HG03432 (cell line): ENCODE results near the gene CADM1.

ENCODE experiments used
- ATAC-seq: cut with Tn5 transposase; IDR thresholded peaks from one replicate; pipeline ENCODE4 v1.9.1; 2021; ENCODE audit warnings: mild to moderate bottlenecking, moderate library complexity; ENCODE audit not compliant: unreplicated experiment

The CADM1 gene

GRCh38 chr11:115452241-115452640 lies 52.0 kb downstream of the CADM1 start:
- no peak for ATAC-seq

DNA sequence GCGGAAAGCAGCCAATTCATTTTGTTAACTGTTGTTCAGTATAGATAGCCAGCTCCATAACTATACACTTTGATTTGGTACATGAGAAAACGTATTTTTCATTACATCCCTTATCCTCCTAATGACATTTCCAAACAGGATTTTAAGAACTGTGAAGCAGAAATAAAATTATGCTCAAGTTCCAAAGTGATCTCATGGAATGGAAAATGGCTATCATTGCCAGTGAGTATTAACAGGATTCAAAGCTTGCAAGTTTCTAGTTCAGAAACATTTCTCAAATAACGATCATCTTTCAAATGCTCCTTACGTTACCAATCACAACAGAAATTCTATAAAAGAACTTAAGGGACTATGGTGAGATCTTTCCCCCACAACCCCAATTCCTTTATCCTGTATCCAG lies 53.7 kb downstream of the CADM1 start:
- no peak for ATAC-seq

- ATAC-seq, result no peak
Observed at GRCh38 chr11:115447273-115447864, 56.8 kb downstream of the CADM1 start.

DNA sequence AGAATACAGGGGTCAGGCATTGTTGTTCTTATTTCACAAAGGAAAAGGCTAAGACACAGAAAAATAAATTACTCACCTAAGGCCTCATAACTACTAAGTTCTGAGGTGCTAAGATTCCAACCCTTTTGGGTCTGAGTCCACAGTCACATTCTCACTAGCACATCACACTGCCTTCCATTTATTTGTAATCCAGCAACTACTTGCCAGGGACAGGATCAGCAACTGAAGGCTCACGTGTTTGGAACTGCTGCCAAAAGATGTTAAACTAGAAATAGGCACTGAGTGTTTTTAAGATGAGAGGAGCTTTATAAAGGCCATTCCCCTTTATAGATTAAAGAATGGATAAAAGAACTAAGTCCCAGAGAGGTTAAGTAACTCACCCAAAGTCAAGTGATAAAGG lies 58.0 kb downstream of the CADM1 start:
- no peak for ATAC-seq

DNA sequence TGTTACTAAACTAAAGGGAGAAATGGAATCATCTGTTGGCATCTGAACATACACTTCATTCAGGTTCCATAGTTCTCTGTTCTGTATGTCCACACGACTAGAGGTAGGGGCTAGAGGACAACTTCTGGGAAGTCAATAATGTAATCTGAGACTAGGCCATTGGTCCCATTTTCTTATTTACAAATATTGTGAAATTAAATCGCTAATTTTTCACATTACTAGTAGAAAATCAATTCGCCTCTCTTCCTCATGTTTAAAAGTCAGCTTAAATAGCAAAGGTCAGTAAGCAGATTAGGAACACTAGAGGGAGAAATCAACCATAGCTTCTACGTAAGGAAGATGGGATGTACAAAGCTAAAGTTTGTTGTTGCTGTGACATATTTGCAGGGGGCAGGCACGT lies 59.7 kb downstream of the CADM1 start:
- ATAC-seq, result no peak

- ATAC-seq, result no peak
Observed at GRCh38 chr11:115439969-115440540, 64.2 kb downstream of the CADM1 start.

GRCh38 chr11:115439385-115439784 lies 64.8 kb downstream of the CADM1 start:
- no peak for ATAC-seq

GRCh38 chr11:115437902-115438575 lies 66.2 kb downstream of the CADM1 start:
- no peak for ATAC-seq

DNA sequence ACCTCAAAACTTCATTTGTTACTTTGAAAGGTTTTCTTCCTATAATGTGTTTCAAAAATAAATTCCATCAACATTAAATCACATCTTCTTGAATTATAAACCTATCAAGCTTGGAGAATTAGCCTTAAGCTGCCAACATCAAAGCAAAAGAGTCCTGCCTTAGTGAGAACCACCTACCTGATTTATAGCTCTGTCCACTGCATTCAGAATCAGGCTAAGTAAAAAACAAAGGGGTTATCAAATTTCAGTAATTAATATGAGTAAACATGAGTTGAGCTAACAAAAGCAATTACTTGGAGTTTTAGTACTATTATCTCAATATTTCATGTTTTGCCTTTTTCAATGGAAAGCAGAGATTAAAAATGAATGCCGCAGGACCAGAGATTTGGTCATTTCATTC lies 73.9 kb downstream of the CADM1 start:
- ATAC-seq, result no peak

- ATAC-seq, result no peak
Observed at GRCh38 chr11:115428306-115428705, 75.9 kb downstream of the CADM1 start.

- ATAC-seq, result no peak
Observed at GRCh38 chr11:115425816-115426215, 78.4 kb downstream of the CADM1 start.

- ATAC-seq, result no peak
Observed at GRCh38 chr11:115425250-115425649, 79.0 kb downstream of the CADM1 start.

- no peak for ATAC-seq
Observed at GRCh38 chr11:115423728-115424459, 80.3 kb downstream of the CADM1 start.

- no peak for ATAC-seq
Observed at GRCh38 chr11:115421992-115422689, 82.1 kb downstream of the CADM1 start.

- no peak for ATAC-seq
Observed at GRCh38 chr11:115421352-115421991, 82.7 kb downstream of the CADM1 start.

- ATAC-seq, result no peak
Observed at GRCh38 chr11:115420505-115420904, 83.7 kb downstream of the CADM1 start.

GRCh38 chr11:115418626-115419025 lies 85.6 kb downstream of the CADM1 start:
- ATAC-seq, result no peak

GRCh38 chr11:115418081-115418480 lies 86.1 kb downstream of the CADM1 start:
- ATAC-seq, result no peak

GRCh38 chr11:115411120-115411519 lies 93.1 kb downstream of the CADM1 start:
- ATAC-seq, result no peak

GRCh38 chr11:115409691-115410220 lies 94.5 kb downstream of the CADM1 start:
- ATAC-seq, result no peak
